Fibroblast of pulmonary artery (primary cell): ENCODE results near the gene LONRF2.

Source experiments
- DNase-seq: peaks from one replicate; pipeline ENCODE4 v3.0.0-alpha.2; 2010; ENCODE audit warnings: low read depth
- H3K4me3 ChIP-seq: replicated peaks from 2 replicates; pipeline ENCODE4 v1.5.1; 2011; ENCODE audit warnings: low read depth, mild to moderate bottlenecking, control low read depth, low read length, moderate library complexity
- CTCF ChIP-seq: IDR thresholded peaks from 2 replicates; pipeline ENCODE4 v1.5.1; 2011; ENCODE audit warnings: mild to moderate bottlenecking, control low read depth, low read length, inconsistent platforms; ENCODE audit errors: missing control alignments

LONRF2 gene

GRCh38 chr2:100291152-100291970 is 30.9 kb downstream of the LONRF2 start:
- H3K4me3 ChIP-seq, result no peak overlapping the region
- TF ChIP-seq CTCF, result no peak
- DNase-seq, result peak; percentile 99

GRCh38 chr2:100290718-100291151 is 31.6 kb downstream of the LONRF2 start:
- TF ChIP-seq CTCF, result no peak

GRCh38 chr2:100289020-100289419 is 33.3 kb downstream of the LONRF2 start:
- DNase-seq, result no peak
- no peak overlapping the region for H3K4me3 ChIP-seq
- no peak for TF ChIP-seq CTCF

More at GRCh38 chr2:100290718-100291151, 31.6 kb downstream of the LONRF2 start:
- no peak for DNase-seq
- no peak overlapping the region for H3K4me3 ChIP-seq

GRCh38 chr2:100286318-100286717 is 36.0 kb downstream of the LONRF2 start:
- H3K4me3 ChIP-seq, result no peak overlapping the region
- no peak for DNase-seq
- no peak for TF ChIP-seq CTCF

GRCh38 chr2:100285691-100286090 is 36.6 kb downstream of the LONRF2 start:
- no peak overlapping the region for H3K4me3 ChIP-seq
- DNase-seq, result peak; percentile 82
- no peak for TF ChIP-seq CTCF

- no peak for TF ChIP-seq CTCF
- H3K4me3 ChIP-seq, result no peak overlapping the region
- DNase-seq, result no peak
Observed at GRCh38 chr2:100285011-100285410, 37.3 kb downstream of the LONRF2 start.
